CD4-positive, alpha-beta T cell treated with Interferon gamma for 1 hour (primary cell): ENCODE measurements around the gene TRDN.
"Not testable (repeated sequence)": the region's sequence is repeated elsewhere in the genome, so short reads cannot be mapped to it uniquely, and the experiment has no call there.

ENCODE experiments used
- DNase-seq: peaks from one replicate; pipeline ENCODE4 v3.0.0-alpha.2; 2020

Gene TRDN

GRCh38 chr6:123383718-123384117, 253.0 kb downstream of the TRDN start:
- DNase-seq = no peak

- DNase-seq = no peak
Observed at GRCh38 chr6:123380257-123380656, 256.5 kb downstream of the TRDN start.

- DNase-seq = no peak
Observed at GRCh38 chr6:123372737-123373136, 264.0 kb downstream of the TRDN start.

- DNase-seq = no peak
Observed at GRCh38 chr6:123363912-123364311, 272.8 kb downstream of the TRDN start.

GRCh38 chr6:123360359-123360758, 276.4 kb downstream of the TRDN start:
- DNase-seq = no peak

- DNase-seq = no peak
Observed at GRCh38 chr6:123352705-123353104, 284.0 kb downstream of the TRDN start.

- no peak for DNase-seq
Observed at GRCh38 chr6:123352279-123352678, 284.5 kb downstream of the TRDN start.

GRCh38 chr6:123343836-123344235, 292.9 kb downstream of the TRDN start:
- no peak for DNase-seq

GRCh38 chr6:123338394-123338793, 298.4 kb downstream of the TRDN start:
- no peak for DNase-seq

GRCh38 chr6:123333000-123333756, 303.6 kb downstream of the TRDN start:
- no peak for DNase-seq

- no peak for DNase-seq
Observed at GRCh38 chr6:123332070-123332469, 304.7 kb downstream of the TRDN start.

GRCh38 chr6:123329337-123329736, 307.4 kb downstream of the TRDN start:
- DNase-seq = no peak

- DNase-seq = no peak
Observed at GRCh38 chr6:123323452-123324329, 313.1 kb downstream of the TRDN start.

GRCh38 chr6:123321020-123321419, 315.7 kb downstream of the TRDN start:
- DNase-seq = no peak

- DNase-seq = no peak
Observed at GRCh38 chr6:123316733-123317323, 319.9 kb downstream of the TRDN start.

- DNase-seq = not testable (repeated sequence)
Observed at GRCh38 chr6:123314459-123314858, 322.3 kb downstream of the TRDN start.

GRCh38 chr6:123309130-123309529, 327.6 kb downstream of the TRDN start:
- no peak for DNase-seq

GRCh38 chr6:123306334-123306733, 330.4 kb downstream of the TRDN start:
- DNase-seq = no peak

GRCh38 chr6:123295672-123296071, 341.1 kb downstream of the TRDN start:
- no peak for DNase-seq

GRCh38 chr6:123295181-123295580, 341.6 kb downstream of the TRDN start:
- DNase-seq = no peak

GRCh38 chr6:123288649-123289048, 348.1 kb downstream of the TRDN start:
- no peak for DNase-seq

- DNase-seq = no peak
Observed at GRCh38 chr6:123276546-123276980, 360.2 kb downstream of the TRDN start.

- DNase-seq = no peak
Observed at GRCh38 chr6:123263981-123264380, 372.8 kb downstream of the TRDN start.

GRCh38 chr6:123240626-123241025, 396.1 kb downstream of the TRDN start:
- no peak for DNase-seq
